HL-60 (cell line): Measurements from ENCODE around the gene ZMPSTE24.

Experiments used
- POLR2AphosphoS5 ChIP-seq: IDR thresholded peaks from 2 replicates; pipeline ENCODE4 v1.6.1; 2012; ENCODE audit warnings: low read depth
- TF ChIP-seq, protein P1 (sequence below): IDR thresholded peaks from one replicate; pipeline ENCODE4 v1.5.1; 2011; ENCODE audit warnings: low read length, control low read depth, inconsistent platforms; ENCODE audit not compliant: insufficient read depth
- TF ChIP-seq, protein P2 (sequence below): IDR thresholded peaks from 2 replicates; pipeline ENCODE4 v1.6.1; 2012; ENCODE audit warnings: low read depth; ENCODE audit not compliant: insufficient replicate concordance

DNA sequence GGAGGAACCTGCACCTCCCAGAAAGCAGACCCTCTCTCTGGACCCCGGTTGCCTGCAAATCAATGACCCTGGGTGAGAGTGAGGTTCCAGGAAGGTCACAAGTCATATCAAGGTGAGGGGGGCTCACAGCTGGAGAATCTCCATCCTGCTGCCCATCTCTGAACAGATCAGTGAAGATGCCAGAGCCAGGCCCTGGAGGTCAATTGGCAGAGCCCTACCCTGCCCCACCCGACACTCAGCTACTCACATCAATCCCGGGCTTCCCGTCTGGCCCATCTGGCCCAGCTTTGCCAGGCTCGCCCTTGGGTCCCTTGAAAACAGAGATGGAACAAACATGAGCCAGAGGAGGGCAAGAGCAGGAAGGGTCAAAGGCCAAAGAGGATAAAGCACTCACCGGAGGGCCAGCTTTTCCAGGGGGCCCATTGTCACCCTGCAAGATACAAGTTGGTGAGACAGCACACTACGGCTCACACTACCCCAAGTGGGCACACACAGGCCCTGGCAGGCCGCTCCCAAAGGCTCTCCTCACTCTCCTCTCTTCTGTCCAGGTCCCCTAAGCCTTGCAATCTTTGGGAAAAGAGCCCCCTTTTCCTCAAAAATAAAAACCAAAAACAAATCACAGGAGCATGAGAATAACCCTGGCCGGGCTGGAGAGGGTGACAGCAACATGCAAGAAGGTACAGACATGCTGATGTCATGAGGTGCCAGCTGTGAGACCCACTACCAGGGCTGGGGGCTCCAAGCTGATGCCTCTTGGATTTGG is 56.1 kb downstream of the ZMPSTE24 start:
- TF ChIP-seq, protein P1, sequence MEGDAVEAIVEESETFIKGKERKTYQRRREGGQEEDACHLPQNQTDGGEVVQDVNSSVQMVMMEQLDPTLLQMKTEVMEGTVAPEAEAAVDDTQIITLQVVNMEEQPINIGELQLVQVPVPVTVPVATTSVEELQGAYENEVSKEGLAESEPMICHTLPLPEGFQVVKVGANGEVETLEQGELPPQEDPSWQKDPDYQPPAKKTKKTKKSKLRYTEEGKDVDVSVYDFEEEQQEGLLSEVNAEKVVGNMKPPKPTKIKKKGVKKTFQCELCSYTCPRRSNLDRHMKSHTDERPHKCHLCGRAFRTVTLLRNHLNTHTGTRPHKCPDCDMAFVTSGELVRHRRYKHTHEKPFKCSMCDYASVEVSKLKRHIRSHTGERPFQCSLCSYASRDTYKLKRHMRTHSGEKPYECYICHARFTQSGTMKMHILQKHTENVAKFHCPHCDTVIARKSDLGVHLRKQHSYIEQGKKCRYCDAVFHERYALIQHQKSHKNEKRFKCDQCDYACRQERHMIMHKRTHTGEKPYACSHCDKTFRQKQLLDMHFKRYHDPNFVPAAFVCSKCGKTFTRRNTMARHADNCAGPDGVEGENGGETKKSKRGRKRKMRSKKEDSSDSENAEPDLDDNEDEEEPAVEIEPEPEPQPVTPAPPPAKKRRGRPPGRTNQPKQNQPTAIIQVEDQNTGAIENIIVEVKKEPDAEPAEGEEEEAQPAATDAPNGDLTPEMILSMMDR, result no peak
- TF ChIP-seq, protein P2, sequence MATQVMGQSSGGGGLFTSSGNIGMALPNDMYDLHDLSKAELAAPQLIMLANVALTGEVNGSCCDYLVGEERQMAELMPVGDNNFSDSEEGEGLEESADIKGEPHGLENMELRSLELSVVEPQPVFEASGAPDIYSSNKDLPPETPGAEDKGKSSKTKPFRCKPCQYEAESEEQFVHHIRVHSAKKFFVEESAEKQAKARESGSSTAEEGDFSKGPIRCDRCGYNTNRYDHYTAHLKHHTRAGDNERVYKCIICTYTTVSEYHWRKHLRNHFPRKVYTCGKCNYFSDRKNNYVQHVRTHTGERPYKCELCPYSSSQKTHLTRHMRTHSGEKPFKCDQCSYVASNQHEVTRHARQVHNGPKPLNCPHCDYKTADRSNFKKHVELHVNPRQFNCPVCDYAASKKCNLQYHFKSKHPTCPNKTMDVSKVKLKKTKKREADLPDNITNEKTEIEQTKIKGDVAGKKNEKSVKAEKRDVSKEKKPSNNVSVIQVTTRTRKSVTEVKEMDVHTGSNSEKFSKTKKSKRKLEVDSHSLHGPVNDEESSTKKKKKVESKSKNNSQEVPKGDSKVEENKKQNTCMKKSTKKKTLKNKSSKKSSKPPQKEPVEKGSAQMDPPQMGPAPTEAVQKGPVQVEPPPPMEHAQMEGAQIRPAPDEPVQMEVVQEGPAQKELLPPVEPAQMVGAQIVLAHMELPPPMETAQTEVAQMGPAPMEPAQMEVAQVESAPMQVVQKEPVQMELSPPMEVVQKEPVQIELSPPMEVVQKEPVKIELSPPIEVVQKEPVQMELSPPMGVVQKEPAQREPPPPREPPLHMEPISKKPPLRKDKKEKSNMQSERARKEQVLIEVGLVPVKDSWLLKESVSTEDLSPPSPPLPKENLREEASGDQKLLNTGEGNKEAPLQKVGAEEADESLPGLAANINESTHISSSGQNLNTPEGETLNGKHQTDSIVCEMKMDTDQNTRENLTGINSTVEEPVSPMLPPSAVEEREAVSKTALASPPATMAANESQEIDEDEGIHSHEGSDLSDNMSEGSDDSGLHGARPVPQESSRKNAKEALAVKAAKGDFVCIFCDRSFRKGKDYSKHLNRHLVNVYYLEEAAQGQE, result no peak
- no peak for TF ChIP-seq POLR2AphosphoS5
